ENCODE results near the gene PLXNA3.
"Not testable (repeated sequence)": the region's sequence is repeated elsewhere in the genome, so short reads cannot be mapped to it uniquely, and the experiment has no call there.

DNA sequence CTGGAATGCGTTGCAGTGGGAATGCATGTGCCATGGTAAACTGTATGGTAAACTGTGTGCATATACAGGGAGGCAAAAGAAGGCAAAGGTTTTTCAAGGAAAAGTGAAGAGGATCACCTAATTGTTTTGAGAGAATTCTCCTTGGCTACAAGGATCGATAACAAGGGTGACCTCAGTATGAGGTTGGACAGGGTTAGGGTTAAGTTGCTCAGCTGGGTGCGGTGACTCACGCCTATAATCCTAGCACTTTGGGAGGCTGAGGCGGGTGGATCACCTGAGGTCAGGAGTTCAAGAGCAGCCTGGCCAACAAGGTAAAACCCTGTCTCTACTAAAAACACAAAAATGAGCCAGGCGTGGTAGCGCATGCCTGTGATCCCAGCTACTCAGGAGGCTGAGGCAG is 43.3 kb downstream of the PLXNA3 start:
- TF ChIP-seq, protein P1, sequence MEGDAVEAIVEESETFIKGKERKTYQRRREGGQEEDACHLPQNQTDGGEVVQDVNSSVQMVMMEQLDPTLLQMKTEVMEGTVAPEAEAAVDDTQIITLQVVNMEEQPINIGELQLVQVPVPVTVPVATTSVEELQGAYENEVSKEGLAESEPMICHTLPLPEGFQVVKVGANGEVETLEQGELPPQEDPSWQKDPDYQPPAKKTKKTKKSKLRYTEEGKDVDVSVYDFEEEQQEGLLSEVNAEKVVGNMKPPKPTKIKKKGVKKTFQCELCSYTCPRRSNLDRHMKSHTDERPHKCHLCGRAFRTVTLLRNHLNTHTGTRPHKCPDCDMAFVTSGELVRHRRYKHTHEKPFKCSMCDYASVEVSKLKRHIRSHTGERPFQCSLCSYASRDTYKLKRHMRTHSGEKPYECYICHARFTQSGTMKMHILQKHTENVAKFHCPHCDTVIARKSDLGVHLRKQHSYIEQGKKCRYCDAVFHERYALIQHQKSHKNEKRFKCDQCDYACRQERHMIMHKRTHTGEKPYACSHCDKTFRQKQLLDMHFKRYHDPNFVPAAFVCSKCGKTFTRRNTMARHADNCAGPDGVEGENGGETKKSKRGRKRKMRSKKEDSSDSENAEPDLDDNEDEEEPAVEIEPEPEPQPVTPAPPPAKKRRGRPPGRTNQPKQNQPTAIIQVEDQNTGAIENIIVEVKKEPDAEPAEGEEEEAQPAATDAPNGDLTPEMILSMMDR (IDR thresholded peaks at IDR 0.05; ENCODE audit: low read depth, low read length), result not testable (repeated sequence)
- TF ChIP-seq POLR2A (IDR thresholded peaks at IDR 0.05; ENCODE audit: extremely low read depth, insufficient read length), result not testable (repeated sequence)
- TF ChIP-seq, protein P2, sequence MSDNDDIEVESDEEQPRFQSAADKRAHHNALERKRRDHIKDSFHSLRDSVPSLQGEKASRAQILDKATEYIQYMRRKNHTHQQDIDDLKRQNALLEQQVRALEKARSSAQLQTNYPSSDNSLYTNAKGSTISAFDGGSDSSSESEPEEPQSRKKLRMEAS (IDR thresholded peaks at IDR 0.05; ENCODE audit: low read depth, low read length), result not testable (repeated sequence)

All from NB4 (cell line).